ENCODE measurements around the gene KCNMA1.

The KCNMA1 gene

GRCh38 chr10:77504196-77504872 lies 133.3 kb downstream of the KCNMA1 start:
- no peak for DNase-seq

- no peak for DNase-seq
These were observed 135.8 kb downstream of the KCNMA1 start for GRCh38 chr10:77501846-77502261.

GRCh38 chr10:77501152-77501845 lies 136.3 kb downstream of the KCNMA1 start:
- DNase-seq, result no peak

- no peak for DNase-seq
These were observed 136.9 kb downstream of the KCNMA1 start for GRCh38 chr10:77500754-77501151.

GRCh38 chr10:77498829-77499228 lies 138.8 kb downstream of the KCNMA1 start:
- no peak for DNase-seq

- no peak for DNase-seq
These were observed 139.4 kb downstream of the KCNMA1 start for GRCh38 chr10:77498210-77498609.

- no peak for DNase-seq
These were observed 139.9 kb downstream of the KCNMA1 start for GRCh38 chr10:77497748-77498147.

GRCh38 chr10:77496941-77497420 lies 140.6 kb downstream of the KCNMA1 start:
- no peak for DNase-seq

- DNase-seq, result no peak
These were observed 142.7 kb downstream of the KCNMA1 start for GRCh38 chr10:77494756-77495541.

- DNase-seq, result no peak
These were observed 143.3 kb downstream of the KCNMA1 start for GRCh38 chr10:77494327-77494726.

- no peak for DNase-seq
These were observed 143.8 kb downstream of the KCNMA1 start for GRCh38 chr10:77493851-77494261.

GRCh38 chr10:77493239-77493806 lies 144.3 kb downstream of the KCNMA1 start:
- DNase-seq, result no peak

- DNase-seq, result no peak
These were observed 145.1 kb downstream of the KCNMA1 start for GRCh38 chr10:77492368-77492994.

GRCh38 chr10:77490534-77491314 lies 146.9 kb downstream of the KCNMA1 start:
- DNase-seq, result no peak

GRCh38 chr10:77486517-77486916 lies 151.1 kb downstream of the KCNMA1 start:
- DNase-seq, result no peak

- no peak for DNase-seq
These were observed 151.8 kb downstream of the KCNMA1 start for GRCh38 chr10:77485847-77486246.

- DNase-seq, result no peak
These were observed 155.5 kb downstream of the KCNMA1 start for GRCh38 chr10:77482072-77482471.

- DNase-seq, result no peak
These were observed 158.0 kb downstream of the KCNMA1 start for GRCh38 chr10:77479586-77479985.

GRCh38 chr10:77478962-77479359 lies 158.6 kb downstream of the KCNMA1 start:
- DNase-seq, result no peak

- no peak for DNase-seq
These were observed 159.2 kb downstream of the KCNMA1 start for GRCh38 chr10:77478247-77478961.

- no peak for DNase-seq
These were observed 162.1 kb downstream of the KCNMA1 start for GRCh38 chr10:77475522-77475921.

Measured in GDM1 (cell line).